ENCODE results near the gene TRIM29. TPM values are rescaled to one million over a fixed set of nuclear protein-coding genes. Genes with fewer than 3 reads are reported as not detected.
A peak's percentile ranks its signal among the peaks of the same experiment; 100 is the strongest.

TRIM29 gene
- total and polyA plus RNA-seq, 7 donors, result 0.33 to 8.5 (median 6.0) TPM

DNA sequence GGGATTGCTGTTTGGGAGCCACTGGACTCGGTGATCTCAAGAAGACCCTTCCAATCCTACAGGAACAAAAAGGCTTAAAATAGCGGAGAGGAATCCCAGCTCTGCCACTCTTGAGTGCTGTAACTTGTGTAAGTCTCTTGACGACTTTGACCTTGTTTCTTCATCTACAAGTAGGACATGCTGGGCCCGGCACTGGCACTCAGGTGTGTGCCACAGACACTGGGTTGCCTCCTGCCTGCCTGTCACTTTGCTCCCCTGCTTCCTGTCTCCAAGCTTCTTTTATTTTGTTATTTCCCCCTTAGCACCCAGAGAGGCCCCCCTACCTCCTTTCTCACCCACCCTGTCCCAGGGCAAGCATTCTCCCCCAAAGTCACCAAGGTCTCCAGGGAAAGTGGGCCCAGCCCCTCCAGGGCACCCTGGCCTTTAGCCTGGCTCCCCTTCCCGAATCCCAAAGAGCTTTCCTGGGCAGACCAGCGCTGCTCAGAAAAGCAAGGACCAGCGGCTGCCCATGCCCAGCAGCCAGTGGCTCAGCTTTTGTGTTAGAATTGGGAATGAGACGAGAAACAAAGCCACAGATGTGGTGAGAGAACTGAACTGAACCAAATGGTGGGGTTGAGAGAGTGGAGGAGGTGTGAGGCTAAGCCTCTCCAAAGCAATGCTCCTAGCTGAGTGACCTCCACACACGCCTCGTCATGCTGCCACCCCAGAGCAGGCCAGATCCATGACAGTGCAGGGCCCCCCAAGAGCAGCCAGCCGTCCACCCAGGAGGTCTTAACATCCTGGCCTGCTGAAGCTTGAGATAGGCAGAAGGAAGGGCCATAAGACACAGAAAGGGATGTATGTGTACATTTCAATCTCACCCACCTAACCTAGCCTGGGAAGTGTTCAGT, 4.5 kb downstream of the TRIM29 start:
- H3K4me3 ChIP-seq, result no peak overlapping the region
- WGBS, 2 donors, result 91 to 92% methylated on average over 11 of the region's 11 CpGs
- DNase-seq, result peak; percentile 38
- no peaks in the 10 kb centered on the region for H3K36me3 ChIP-seq
- peaks cover 0 to 16% (median 14%) of the 10 kb centered on the region in 4 donors for H3K4me1 ChIP-seq
- H3K27me3 ChIP-seq, result no peaks in the 10 kb centered on the region
- TF ChIP-seq POLR2A (IDR thresholded peaks at IDR 0.05) (no peak), EP300 (IDR thresholded peaks at IDR 0.05) (no peak), CTCF (IDR thresholded peaks at IDR 0.05) (no peak), POLR2AphosphoS5 (IDR thresholded peaks at IDR 0.05) (no peak)
- H3K27ac ChIP-seq, result no peak overlapping the region
- intact Hi-C loops (cut with DNase I), result no loop called here
- no peaks in the 10 kb centered on the region for H3K9me3 ChIP-seq

- TF ChIP-seq CTCF (IDR thresholded peaks at IDR 0.05) (no peak), EP300 (IDR thresholded peaks at IDR 0.05) (no peak), POLR2A (IDR thresholded peaks at IDR 0.05) (no peak), POLR2AphosphoS5 (IDR thresholded peaks at IDR 0.05) (no peak)
- intact Hi-C loops (cut with DNase I), result no loop called here
- Histone ChIP-seq H3K4me3 (no peak overlapping the region), H3K4me1 (peaks cover 0 to 23% (median 21%) of the 10 kb centered on the region in 4 donors), H3K9me3 (no peaks in the 10 kb centered on the region), H3K27me3 (no peaks in the 10 kb centered on the region), H3K36me3 (no peaks in the 10 kb centered on the region), H3K27ac (no peak overlapping the region)
- WGBS, 2 donors, result 71 to 83% methylated on average over 4 of the region's 4 CpGs
- no peak for DNase-seq
Observed at GRCh38 chr11:120132645-120133185, 5.2 kb downstream of the TRIM29 start.

DNA sequence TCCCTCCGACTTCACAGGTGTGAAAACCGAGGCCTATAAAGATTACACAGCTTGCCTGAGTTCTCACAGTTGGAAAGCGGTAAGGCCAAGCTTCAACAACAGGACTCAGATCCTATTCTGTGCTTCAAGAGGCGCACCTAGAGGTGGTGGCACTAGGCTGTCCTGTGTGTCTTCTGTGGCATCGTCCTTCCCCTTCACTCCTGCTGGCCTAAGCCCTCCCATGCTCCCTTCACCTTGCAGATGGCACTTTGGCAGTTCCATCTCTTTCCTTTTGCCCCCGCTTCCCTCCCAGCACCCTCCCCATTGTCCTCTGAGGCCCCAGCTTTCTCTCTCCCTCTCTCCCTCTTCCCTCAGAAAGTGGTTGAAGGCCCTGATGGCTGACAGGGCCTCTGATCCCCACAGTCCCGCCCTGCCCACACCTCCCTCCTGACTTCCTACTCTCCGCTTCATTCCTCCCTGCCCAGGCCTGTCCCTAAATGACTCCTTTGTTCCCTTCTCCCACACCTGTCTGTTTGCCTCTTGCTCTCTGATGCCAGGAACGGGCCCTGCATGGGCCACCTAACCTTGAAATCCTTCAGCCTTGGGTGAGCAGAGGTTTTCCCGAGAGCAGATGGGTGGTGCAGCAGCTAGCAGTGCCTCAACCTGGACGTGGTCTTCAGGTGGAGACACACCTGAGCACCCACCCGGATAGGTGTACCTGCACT, 5.8 kb downstream of the TRIM29 start:
- intact Hi-C loops (cut with DNase I), result no loop called here
- TF ChIP-seq CTCF (IDR thresholded peaks at IDR 0.05), result no peak
- TF ChIP-seq EP300 (IDR thresholded peaks at IDR 0.05), result no peak
- TF ChIP-seq POLR2AphosphoS5 (IDR thresholded peaks at IDR 0.05), result no peak
- no peak for TF ChIP-seq POLR2A (IDR thresholded peaks at IDR 0.05)
- Histone ChIP-seq H3K36me3 (no peaks in the 10 kb centered on the region), H3K27ac (no peak overlapping the region), H3K9me3 (no peaks in the 10 kb centered on the region), H3K4me1 (peaks cover 0 to 23% (median 21%) of the 10 kb centered on the region in 4 donors), H3K27me3 (no peaks in the 10 kb centered on the region), H3K4me3 (no peak overlapping the region)
- 30 to 63% methylated on average over 12 of the region's 12 CpGs for WGBS, 2 donors
- peak; percentile 54 for DNase-seq

GRCh38 chr11:120130991-120131760, 6.7 kb downstream of the TRIM29 start:
- Histone ChIP-seq H3K27me3 (no peaks in the 10 kb centered on the region), H3K4me3 (no peak overlapping the region), H3K27ac (no peak overlapping the region), H3K36me3 (no peaks in the 10 kb centered on the region), H3K9me3 (no peaks in the 10 kb centered on the region), H3K4me1 (peaks cover 0 to 23% (median 21%) of the 10 kb centered on the region in 4 donors)
- WGBS, 2 donors, result 90 to 91% methylated on average over 8 of the region's 8 CpGs
- intact Hi-C loops (cut with DNase I), result no loop called here
- TF ChIP-seq POLR2A (IDR thresholded peaks at IDR 0.05) (no peak), POLR2AphosphoS5 (IDR thresholded peaks at IDR 0.05) (no peak), CTCF (IDR thresholded peaks at IDR 0.05) (no peak), EP300 (IDR thresholded peaks at IDR 0.05) (no peak)
- DNase-seq, result peak; percentile 33
